K562 (cell line): ENCODE measurements around the gene PACS2. TPM values are rescaled to one million over a fixed set of nuclear protein-coding genes. Genes with fewer than 3 reads are reported as not detected.

ENCODE experiments used
- ATAC-seq: fragments of 200-7000 bp; cut with Tn5 transposase; 3 replicates; pipeline ENCODE4 v1.9.1; 2020; ENCODE audit warnings: moderate library complexity
- BruUV-seq: library from RNA; stranded (reverse); fragments of 400-500 nt; replicated peaks from 2 replicates; lab custom pipeline; 2021; lab: Mats Ljungman, UMichigan
- CTCF ChIA-PET: fragments of 300-600 bp; formaldehyde crosslinking; extraction: SDS; loops from one replicate; lab custom pipeline; 2021; ENCODE audit warnings: low intra/inter-chr PET ratio; lab: Yijun Ruan, JAX
- POLR2A ChIA-PET: fragments of 300-600, 350-650 bp; sonication (Branson Sonifier 250); formaldehyde crosslinking; extraction: SDS; loops from one replicate; lab custom pipeline; 2021; ENCODE audit warnings: antibody characterized with exemption, inconsistent platforms; lab: Yijun Ruan, JAX
- DNase-seq, 4 experiments: peaks; one replicate each; pipeline versions ENCODE4 v3.0.0 to v3.0.0-alpha.2; 2011 to 2018; ENCODE audit warnings: low spot score in 3 of 4, mixed read lengths in 3 of 4; ENCODE audit errors: extremely low read depth in 1 of 4
- FAIRE-seq: peaks from 2 replicates; lab custom pipeline; 2011; peaks lifted over from hg19 to GRCh38; lab: Jason Lieb, UNC
- H2AFZ ChIP-seq: 2 replicates; pipeline ENCODE4 v1.6.0; 2011; ENCODE audit warnings: low read depth, low read length, control low read depth, inconsistent platforms
- H3K27ac ChIP-seq: fragments of 200-600 bp; 3 replicates; pipeline ENCODE4 v1.8.0; 2011; ENCODE audit warnings: low read depth, mild to moderate bottlenecking, control low read depth, inconsistent platforms, low read length, moderate library complexity, mixed read lengths; ENCODE audit errors: extremely low read depth
- H3K27me3 ChIP-seq, 2 experiments: fragments of 300-600 bp in 1 of 2; 2 replicates in 1 of 2; 3 replicates in 1 of 2; pipeline versions ENCODE4 v1.6.0 to v1.8.0; 2011; ENCODE audit warnings: inconsistent platforms in 2 of 2, low read length in 2 of 2, mild to moderate bottlenecking in 1 of 2, mixed read lengths in 1 of 2, moderate library complexity in 1 of 2; ENCODE audit not compliant: control insufficient read depth in 2 of 2, insufficient read depth in 2 of 2
- H3K36me3 ChIP-seq: fragments of 300-600 bp; 3 replicates; pipeline ENCODE4 v1.8.0; 2011; ENCODE audit warnings: mild to moderate bottlenecking, low read length, inconsistent platforms; ENCODE audit not compliant: control insufficient read depth, insufficient read depth
- H3K4me1 ChIP-seq, 2 experiments: fragments of 200-600 bp in 1 of 2; replicated peaks in 1 of 2; 2 replicates in 1 of 2; 3 replicates in 1 of 2; pipeline versions ENCODE4 v1.5.1 to v1.8.0; 2011; ENCODE audit warnings: inconsistent platforms in 2 of 2, low read length in 2 of 2, mild to moderate bottlenecking in 1 of 2, mixed read lengths in 1 of 2, moderate library complexity in 1 of 2; ENCODE audit not compliant: control insufficient read depth in 2 of 2, insufficient read depth in 2 of 2
- H3K4me2 ChIP-seq: 2 replicates; pipeline ENCODE4 v1.6.1; 2011; ENCODE audit warnings: low read length, control low read depth, inconsistent platforms, mixed read lengths; ENCODE audit not compliant: insufficient read depth
- H3K4me3 ChIP-seq: fragments of 200-600 bp; sonication (generic), shearing (Covaris generic); 2 replicates; pipeline ENCODE4 v1.5.1; 2016; ENCODE audit warnings: control low read depth, inconsistent platforms
- H3K79me2 ChIP-seq: fragments of 200-600 bp; 3 replicates; pipeline ENCODE4 v1.8.0; 2011; ENCODE audit warnings: low read length, inconsistent platforms; ENCODE audit not compliant: control insufficient read depth, insufficient read depth
- H3K9ac ChIP-seq, 2 experiments: 2 replicates each; pipeline versions ENCODE4 v1.6.0 to v1.6.1; 2011; ENCODE audit warnings: low read depth in 2 of 2, low read length in 2 of 2, control low read depth in 1 of 2, inconsistent platforms in 1 of 2, mild to moderate bottlenecking in 1 of 2, mixed read lengths in 1 of 2; ENCODE audit not compliant: insufficient read depth in 1 of 2
- H3K9me1 ChIP-seq: one replicate; pipeline ENCODE4 v1.6.0; 2011; ENCODE audit warnings: inconsistent platforms, mild to moderate bottlenecking, low read length, moderate library complexity; ENCODE audit not compliant: control insufficient read depth, insufficient read depth
- H3K9me3 ChIP-seq: replicated peaks from 2 replicates; pipeline ENCODE4 v1.5.1; 2011; ENCODE audit warnings: low read depth, low read length, inconsistent platforms; ENCODE audit not compliant: control insufficient read depth, insufficient read depth
- H4K20me1 ChIP-seq: replicated peaks from 2 replicates; pipeline ENCODE4 v1.6.1; 2011; ENCODE audit warnings: low read length, inconsistent platforms, mixed read lengths; ENCODE audit not compliant: control insufficient read depth, insufficient read depth
- CHCHD3 ChIP-seq: fragments of 250-450 bp; sonication (Bioruptor Pico); IDR thresholded peaks from 2 replicates; pipeline ENCODE4 v2.1.2; 2022; ENCODE audit warnings: mild to moderate bottlenecking
- CREM ChIP-seq: IDR thresholded peaks from 2 replicates; pipeline ENCODE4 v1.6.1; 2014; ENCODE audit warnings: antibody characterized with exemption, low read depth
- ELF4 ChIP-seq: fragments of 450-650 bp; formaldehyde crosslinking; IDR thresholded peaks from 2 replicates; pipeline ENCODE4 v1.4.0; 2022; ENCODE audit warnings: missing genetic modification characterization
- HSF4 ChIP-seq: fragments of 250-450 bp; sonication (Bioruptor Pico); IDR thresholded peaks from 2 replicates; pipeline ENCODE4 v2.1.2; 2022; ENCODE audit warnings: mild to moderate bottlenecking, moderate library complexity, borderline replicate concordance
- KAT2B ChIP-seq: IDR thresholded peaks from one replicate; pipeline ENCODE4 v1.6.1; 2012; ENCODE audit warnings: low read depth, mild to moderate bottlenecking, control low read depth, inconsistent platforms, low read length, moderate library complexity
- KAT7 ChIP-seq: sonication (generic); formaldehyde crosslinking; IDR thresholded peaks from 2 replicates; pipeline ENCODE4 v1.8.0; 2022; ENCODE audit warnings: missing genetic modification reagents, mild to moderate bottlenecking, borderline replicate concordance
- RHOXF2B ChIP-seq: fragments of 250-450 bp; sonication (Bioruptor Pico); conservative IDR thresholded peaks from 2 replicates; pipeline ENCODE4 v1.5.1; 2021
- TCF7 ChIP-seq: sonication (generic); IDR thresholded peaks from 2 replicates; pipeline ENCODE4 v1.6.1; 2016; ENCODE audit warnings: antibody characterized with exemption, borderline replicate concordance
- ZNF444 ChIP-seq: fragments of 250-450 bp; sonication (Bioruptor Pico); IDR thresholded peaks from 2 replicates; pipeline ENCODE4 v1.4.0; 2020; ENCODE audit warnings: mild to moderate bottlenecking, moderate library complexity
- WGBS: fragments of 100-300 bp; shearing (Covaris generic); methylation state at CpG from one replicate; pipeline ENCODE4 v1.1.6; 2016; ENCODE audit warnings: low coverage, mixed read lengths; ENCODE audit not compliant: insufficient coverage; ENCODE audit errors: missing lambda C conversion rate; 5-methylcytosine and 5-hydroxymethylcytosine counted together
- in situ Hi-C: fragments of 300-500 bp; cut with MboI; formaldehyde crosslinking; loops from 4 replicates; pipeline ENCODE4 v1.15.0; 2018; ENCODE audit warnings: inconsistent platforms, mixed read lengths
- intact Hi-C: fragments of 100-400 bp; cut with micrococcal nuclease; formaldehyde crosslinking; loops from 2 replicates; pipeline ENCODE4 v1.14.2; 2022
- polyA plus RNA-seq, 8 experiments: library from polyadenylated mRNA; depleted of rRNA in 4 of 8; stranded (reverse) in 5 of 8; unstranded in 3 of 8; fragments of >200 nt; fragmentation: Nextera tagmentation in 2 of 8; fragmentation: Illumina TruSeq in 1 of 8; extraction: Ambion mirVana in 2 of 8; extraction: Trizol in 1 of 8; gene quantifications; 2 replicates each; pipeline versions ENCODE4 v1.2.1 to v1.2.3, GENCODE V29; 2011 to 2014; ENCODE audit warnings: inconsistent platforms in 1 of 8, missing spikeins in 1 of 8
- total RNA-seq, 7 experiments: library from RNA; depleted of rRNA in 6 of 7; stranded (reverse); fragments of >200 nt in 6 of 7; fragmentation: Illumina TruSeq in 2 of 7; extraction: Trizol in 2 of 7; gene quantifications; 2 replicates each; pipeline versions ENCODE4 v1.2.1 to v1.2.3, GENCODE V29; 2011 to 2021; ENCODE audit warnings: low replicate concordance in 1 of 7
- TF ChIP-seq, protein P1 (sequence below): fragments of 250-450 bp; sonication (Bioruptor Pico); IDR thresholded peaks from 2 replicates; pipeline ENCODE4 v1.5.0; 2020; ENCODE audit warnings: mild to moderate bottlenecking, borderline replicate concordance
- TF ChIP-seq, protein P2 (sequence below): fragments of 450-650 bp; IDR thresholded peaks from 2 replicates; pipeline ENCODE4 v1.7.0; 2016; ENCODE audit warnings: borderline replicate concordance

PACS2 gene
- total and polyA plus RNA-seq, 9 of the 15 experiments (the other 6 are each of a cell fraction or from before 2014, with no cell fraction given) = 0.11 to 20.8 (median 9.9) TPM

DNA sequence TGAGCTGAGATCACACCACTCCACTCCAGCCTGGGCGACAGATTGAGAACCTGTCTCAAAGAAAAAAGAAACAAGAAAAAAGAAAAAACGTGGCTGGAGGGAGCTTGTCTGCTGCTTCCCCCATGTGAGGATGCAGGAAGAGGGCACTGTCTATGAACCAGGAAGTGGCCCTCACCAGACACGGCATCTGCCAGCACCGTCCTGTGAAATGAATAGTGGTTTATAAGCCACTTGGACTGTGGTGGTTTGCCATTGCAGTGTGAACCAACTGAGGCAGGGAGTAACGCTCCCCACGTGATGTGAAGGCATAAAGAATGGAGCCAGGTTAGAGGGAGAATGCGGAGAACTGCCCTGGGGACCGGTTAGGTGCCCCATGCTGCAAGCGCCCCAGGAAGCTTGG is 9.2 kb upstream of the PACS2 start:
- WGBS = 76% methylated on average over 8 of the region's 9 CpGs

More for the DNA sequence above, 9.2 kb upstream of the PACS2 start:
- Histone ChIP-seq H3K27ac (no peak overlapping the region), H2AFZ (no peak overlapping the region), H3K36me3 (no peaks in the 10 kb centered on the region), H3K4me3 (no peak overlapping the region), H3K9me1 (no peaks in the 10 kb centered on the region), H3K9ac (peak overlapping the region in 1 of 2 experiments; percentile 78; a peak in 1 of 4 replicates), H3K27me3 (no peaks in the 10 kb centered on the region), H3K4me2 (no peak overlapping the region), H3K9me3 (peaks cover 2% of the 10 kb centered on the region; the same call in 1 of the 2 replicates), H4K20me1 (no peaks in the 10 kb centered on the region), H3K4me1 (peaks cover 4 to 23% of the 10 kb centered on the region in 2 experiments; a peak in 4 of 5 replicates), H3K79me2 (peaks cover under 1% of the 10 kb centered on the region)
- no TSS peak for BruUV-seq
- CTCF ChIA-PET = no interaction called here
- TF ChIP-seq ELF4 (CRISPR knock-in tag) = no peak
- TF ChIP-seq CHCHD3 (CRISPR knock-in tag) = no peak
- TF ChIP-seq, protein P1, sequence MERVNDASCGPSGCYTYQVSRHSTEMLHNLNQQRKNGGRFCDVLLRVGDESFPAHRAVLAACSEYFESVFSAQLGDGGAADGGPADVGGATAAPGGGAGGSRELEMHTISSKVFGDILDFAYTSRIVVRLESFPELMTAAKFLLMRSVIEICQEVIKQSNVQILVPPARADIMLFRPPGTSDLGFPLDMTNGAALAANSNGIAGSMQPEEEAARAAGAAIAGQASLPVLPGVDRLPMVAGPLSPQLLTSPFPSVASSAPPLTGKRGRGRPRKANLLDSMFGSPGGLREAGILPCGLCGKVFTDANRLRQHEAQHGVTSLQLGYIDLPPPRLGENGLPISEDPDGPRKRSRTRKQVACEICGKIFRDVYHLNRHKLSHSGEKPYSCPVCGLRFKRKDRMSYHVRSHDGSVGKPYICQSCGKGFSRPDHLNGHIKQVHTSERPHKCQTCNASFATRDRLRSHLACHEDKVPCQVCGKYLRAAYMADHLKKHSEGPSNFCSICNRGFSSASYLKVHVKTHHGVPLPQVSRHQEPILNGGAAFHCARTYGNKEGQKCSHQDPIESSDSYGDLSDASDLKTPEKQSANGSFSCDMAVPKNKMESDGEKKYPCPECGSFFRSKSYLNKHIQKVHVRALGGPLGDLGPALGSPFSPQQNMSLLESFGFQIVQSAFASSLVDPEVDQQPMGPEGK (CRISPR knock-in tag) = no peak
- TF ChIP-seq ZNF444 (CRISPR knock-in tag) = no peak
- no peak for TF ChIP-seq HSF4
- TF ChIP-seq RHOXF2B (CRISPR knock-in tag) = no peak
- TF ChIP-seq CREM = no peak
- no peak for TF ChIP-seq KAT7 (CRISPR knock-in tag)
- TF ChIP-seq KAT2B = no peak
- TF ChIP-seq, protein P2, sequence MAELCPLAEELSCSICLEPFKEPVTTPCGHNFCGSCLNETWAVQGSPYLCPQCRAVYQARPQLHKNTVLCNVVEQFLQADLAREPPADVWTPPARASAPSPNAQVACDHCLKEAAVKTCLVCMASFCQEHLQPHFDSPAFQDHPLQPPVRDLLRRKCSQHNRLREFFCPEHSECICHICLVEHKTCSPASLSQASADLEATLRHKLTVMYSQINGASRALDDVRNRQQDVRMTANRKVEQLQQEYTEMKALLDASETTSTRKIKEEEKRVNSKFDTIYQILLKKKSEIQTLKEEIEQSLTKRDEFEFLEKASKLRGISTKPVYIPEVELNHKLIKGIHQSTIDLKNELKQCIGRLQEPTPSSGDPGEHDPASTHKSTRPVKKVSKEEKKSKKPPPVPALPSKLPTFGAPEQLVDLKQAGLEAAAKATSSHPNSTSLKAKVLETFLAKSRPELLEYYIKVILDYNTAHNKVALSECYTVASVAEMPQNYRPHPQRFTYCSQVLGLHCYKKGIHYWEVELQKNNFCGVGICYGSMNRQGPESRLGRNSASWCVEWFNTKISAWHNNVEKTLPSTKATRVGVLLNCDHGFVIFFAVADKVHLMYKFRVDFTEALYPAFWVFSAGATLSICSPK = no peak
- no peak for TF ChIP-seq TCF7
- intact Hi-C loops (no loop called here), in situ Hi-C loops (no loop called here)
- DNase-seq = no peak
- POLR2A ChIA-PET = interaction anchor here (0.9 kb wide), 1 partner anchor 18 kb away, joined by 3 read pairs; no protein-coding TSS in a partner anchor
- no peak for ATAC-seq
- FAIRE-seq = no peak
